Activated CD4-positive, alpha-beta memory T cell treated with anti-CD3 and anti-CD28 coated beads, Interleukin-2, amount 10 ng/mL, durations not matched to agents 7 days and 5 days (primary cell): ENCODE measurements around the gene PARP1. TPM values are rescaled to one million over a fixed set of nuclear protein-coding genes. Genes with fewer than 3 reads are reported as not detected.

ENCODE experiments used
- CTCF ChIA-PET: fragments of 350-600 bp; sonication (Branson Sonifier 250); formaldehyde crosslinking; loops from one replicate; lab custom pipeline; 2021; ENCODE audit warnings: antibody characterized with exemption, inconsistent platforms; lab: Charles Lee
- POLR2A ChIA-PET: fragments of 350-600 bp; sonication (Branson Sonifier 250); formaldehyde crosslinking; loops from one replicate; lab custom pipeline; 2021; ENCODE audit warnings: antibody characterized with exemption; lab: Charles Lee
- DNase-seq: peaks from one replicate; pipeline ENCODE4 v3.0.0-alpha.2; 2020
- H3K27ac Mint-ChIP-seq: one replicate; pipeline ENCODE4 v1.8.0; 2021; ENCODE audit warnings: mild to moderate bottlenecking, mixed read lengths
- H3K27me3 Mint-ChIP-seq: one replicate; pipeline ENCODE4 v1.8.0; 2021; ENCODE audit warnings: mixed read lengths
- H3K36me3 Mint-ChIP-seq: one replicate; pipeline ENCODE4 v1.8.0; 2021; ENCODE audit warnings: low read depth, mixed read lengths
- H3K4me1 Mint-ChIP-seq: one replicate; pipeline ENCODE4 v1.8.0; 2021; ENCODE audit warnings: mixed read lengths
- H3K4me3 Mint-ChIP-seq: one replicate; pipeline ENCODE4 v1.8.0; 2021; ENCODE audit warnings: mild to moderate bottlenecking, mixed read lengths
- H3K9me3 Mint-ChIP-seq: one replicate; pipeline ENCODE4 v1.8.0; 2021; ENCODE audit warnings: mixed read lengths
- total RNA-seq, 2 experiments: library from RNA; stranded (reverse); gene quantifications; one replicate each; pipeline ENCODE4 v1.2.3, GENCODE V29; 2021

The PARP1 gene
- total RNA-seq, 2 experiments from 2014 or later: 191 to 194 TPM

DNA sequence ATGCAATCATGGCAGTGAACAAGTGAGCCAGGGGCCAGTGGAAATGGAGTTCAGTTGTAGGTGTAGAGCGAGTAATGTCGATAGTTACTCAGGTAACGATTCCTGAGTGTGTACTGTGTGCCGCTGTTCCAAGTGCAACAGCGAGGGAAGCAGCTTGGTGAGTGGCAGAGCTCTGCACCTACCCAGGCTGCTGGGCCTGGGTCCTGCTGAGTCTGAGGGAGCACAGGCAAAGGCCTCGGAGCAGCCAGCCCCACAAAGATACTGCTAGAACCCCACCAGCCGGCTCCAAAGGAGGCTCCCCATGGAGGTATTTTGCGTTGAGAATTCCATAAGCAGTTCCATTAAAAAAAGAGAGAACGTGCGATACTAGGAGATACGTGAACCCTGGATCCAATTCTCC lies 23.2 kb downstream of the PARP1 start:
- H3K27ac Mint-ChIP-seq: no peak overlapping the region
- CTCF ChIA-PET: interaction anchor here (1.1 kb wide), 1 partner anchor 24 kb away, joined by 3 read pairs; the partner anchor contains the start of gene PARP1
- H3K4me1 Mint-ChIP-seq: peaks cover 13% of the 10 kb centered on the region
- DNase-seq: no peak
- no peaks in the 10 kb centered on the region for H3K9me3 Mint-ChIP-seq
- H3K27me3 Mint-ChIP-seq: no peaks in the 10 kb centered on the region
- POLR2A ChIA-PET: interaction anchor here (1.0 kb wide), 1 partner anchor 346 kb away, joined by 3 read pairs; no protein-coding TSS in a partner anchor
- peaks cover 85% of the 10 kb centered on the region for H3K36me3 Mint-ChIP-seq
- H3K4me3 Mint-ChIP-seq: no peak overlapping the region

DNA sequence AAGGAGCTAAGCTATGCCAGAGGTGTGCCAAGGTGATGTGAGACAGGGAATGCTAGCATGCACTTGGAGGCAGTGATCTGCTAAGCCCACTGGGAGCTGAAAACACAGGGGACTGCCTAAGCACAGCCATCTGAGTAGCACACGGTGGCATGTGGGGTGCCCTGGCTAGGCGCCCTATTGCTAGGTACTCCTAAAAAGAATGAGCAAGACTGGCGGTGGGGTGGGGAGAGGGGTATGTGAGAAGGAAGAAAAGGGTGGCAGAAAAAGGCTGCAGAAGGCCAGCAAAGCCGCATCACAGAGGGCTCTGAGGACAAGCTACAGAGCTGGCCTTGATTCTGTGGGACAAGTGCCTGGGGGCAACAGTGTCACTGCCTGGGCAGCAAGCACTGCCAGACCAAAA lies 23.9 kb downstream of the PARP1 start:
- H3K27me3 Mint-ChIP-seq: no peaks in the 10 kb centered on the region
- peaks cover 88% of the 10 kb centered on the region for H3K36me3 Mint-ChIP-seq
- H3K4me1 Mint-ChIP-seq: peaks cover 13% of the 10 kb centered on the region
- no peaks in the 10 kb centered on the region for H3K9me3 Mint-ChIP-seq
- DNase-seq: no peak
- ChIA-PET CTCF (interaction anchor here (1.1 kb wide), 1 partner anchor 24 kb away, joined by 3 read pairs; the partner anchor contains the start of gene PARP1), POLR2A (interaction anchor here (1.0 kb wide), 1 partner anchor 346 kb away, joined by 3 read pairs; no protein-coding TSS in a partner anchor)
- no peak overlapping the region for H3K4me3 Mint-ChIP-seq
- no peak overlapping the region for H3K27ac Mint-ChIP-seq

DNA sequence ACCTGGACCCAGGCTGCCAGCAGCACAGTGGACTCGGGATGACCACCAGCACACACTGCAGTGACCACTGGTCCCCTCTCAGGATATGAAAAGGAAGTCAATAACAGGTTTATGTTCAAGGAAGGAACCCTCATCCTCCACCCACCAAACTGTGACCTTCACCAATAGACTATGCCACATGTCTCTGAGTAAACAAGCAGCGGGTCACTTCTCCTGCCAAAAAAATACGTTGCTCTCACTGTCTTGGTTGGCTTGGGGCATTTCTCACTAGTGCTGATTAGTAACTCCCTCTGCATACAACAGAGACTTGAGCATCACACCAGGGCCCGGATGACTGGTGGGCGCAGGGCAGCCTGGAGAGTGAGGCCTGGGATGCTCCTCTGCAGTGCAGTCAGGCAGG lies 25.9 kb downstream of the PARP1 start:
- DNase-seq: no peak
- CTCF ChIA-PET: no interaction called here
- no peak overlapping the region for H3K27ac Mint-ChIP-seq
- H3K4me3 Mint-ChIP-seq: no peak overlapping the region
- peaks cover 13% of the 10 kb centered on the region for H3K4me1 Mint-ChIP-seq
- peaks cover 86% of the 10 kb centered on the region for H3K36me3 Mint-ChIP-seq
- H3K9me3 Mint-ChIP-seq: no peaks in the 10 kb centered on the region
- POLR2A ChIA-PET: no interaction called here
- no peaks in the 10 kb centered on the region for H3K27me3 Mint-ChIP-seq

DNA sequence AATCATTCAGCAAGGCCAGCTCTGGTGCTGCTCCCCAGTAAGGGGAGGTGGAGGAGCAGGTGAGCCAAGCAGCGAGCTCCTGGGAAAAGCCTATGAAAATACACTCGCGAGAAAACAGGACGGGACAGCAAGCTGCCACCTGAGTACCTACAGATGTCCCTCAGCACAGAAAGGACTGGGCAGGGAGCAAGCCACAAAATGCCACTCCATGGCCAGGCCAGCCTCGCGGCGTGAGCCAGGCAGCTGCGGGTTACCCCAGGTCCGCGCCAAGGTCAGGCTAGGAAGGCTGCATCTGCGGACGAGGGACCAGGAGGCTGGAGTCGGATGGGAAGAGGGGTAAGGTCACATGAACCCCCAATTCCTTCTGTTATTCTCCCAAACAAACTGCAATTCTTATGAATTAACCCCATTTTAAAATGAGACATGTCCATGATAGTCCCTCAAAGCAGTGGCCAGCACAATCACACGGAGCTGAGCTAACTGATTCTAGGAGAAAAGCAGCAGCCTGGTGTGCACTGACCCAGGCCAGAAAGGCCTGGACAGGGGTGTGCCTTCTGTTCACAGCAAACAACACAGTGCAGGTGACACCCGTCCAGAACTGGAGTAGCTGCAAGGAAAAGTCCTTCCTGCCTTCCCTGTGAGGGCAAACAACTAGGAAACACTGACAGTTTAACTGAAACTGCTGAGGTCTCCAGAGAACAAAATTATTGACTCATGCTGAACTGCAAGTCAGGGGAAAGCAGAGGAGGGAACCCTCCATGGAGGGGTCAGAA lies 26.5 kb downstream of the PARP1 start:
- Mint-ChIP-seq H3K27me3 (no peaks in the 10 kb centered on the region), H3K9me3 (no peaks in the 10 kb centered on the region), H3K36me3 (peaks cover 87% of the 10 kb centered on the region), H3K4me3 (no peak overlapping the region), H3K4me1 (peaks cover 13% of the 10 kb centered on the region), H3K27ac (no peak overlapping the region)
- no peak for DNase-seq
- CTCF ChIA-PET: no interaction called here
- POLR2A ChIA-PET: no interaction called here

DNA sequence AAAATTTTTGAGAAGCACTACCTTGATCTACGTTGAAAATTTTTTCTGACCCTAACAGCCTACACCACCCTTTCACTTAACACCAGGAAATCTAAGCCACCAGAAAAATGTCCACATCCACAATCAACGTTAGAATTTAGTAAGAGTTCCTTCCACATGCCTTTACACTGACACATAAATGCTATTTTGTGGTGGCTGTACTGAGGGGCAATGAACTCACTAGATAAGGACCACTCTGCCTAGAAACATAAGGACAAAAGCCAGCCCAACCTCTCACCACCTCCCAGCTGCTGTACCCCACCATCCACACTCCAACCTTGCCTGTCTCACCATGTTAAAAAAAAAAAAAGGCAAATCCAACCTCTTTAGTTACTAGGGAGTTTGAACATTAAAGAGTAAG lies 29.8 kb downstream of the PARP1 start:
- ChIA-PET POLR2A (interaction anchor here (0.6 kb wide), 1 partner anchor 9 kb away, joined by 3 read pairs; no protein-coding TSS in a partner anchor), CTCF (no interaction called here)
- Mint-ChIP-seq H3K9me3 (no peaks in the 10 kb centered on the region), H3K36me3 (peaks cover 82% of the 10 kb centered on the region), H3K27me3 (no peaks in the 10 kb centered on the region), H3K4me1 (peaks cover 17% of the 10 kb centered on the region), H3K4me3 (no peak overlapping the region), H3K27ac (no peak overlapping the region)
- DNase-seq: no peak

DNA sequence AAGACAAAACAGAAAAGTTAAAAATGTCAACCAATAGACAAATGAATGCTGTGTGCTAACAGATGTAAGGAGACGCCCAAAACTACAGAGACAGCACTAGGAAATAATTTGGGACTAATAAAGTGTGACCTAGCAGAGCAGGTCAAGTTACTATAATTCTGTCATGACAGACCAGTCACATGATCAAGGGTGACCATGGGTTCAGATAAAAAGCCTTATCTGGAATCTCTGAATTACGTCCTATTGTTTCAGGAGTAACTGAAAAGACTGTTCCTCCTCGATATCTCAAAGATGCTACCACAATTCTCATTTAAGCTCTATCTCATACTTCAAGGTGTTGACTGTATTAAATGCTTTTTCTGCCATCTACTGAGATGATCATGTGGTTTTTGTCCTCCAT lies 31.6 kb downstream of the PARP1 start:
- Mint-ChIP-seq H3K4me3 (no peak overlapping the region), H3K36me3 (peaks cover 84% of the 10 kb centered on the region), H3K27ac (no peak overlapping the region), H3K27me3 (no peaks in the 10 kb centered on the region), H3K4me1 (peaks cover 17% of the 10 kb centered on the region), H3K9me3 (no peaks in the 10 kb centered on the region)
- ChIA-PET CTCF (no interaction called here), POLR2A (no interaction called here)
- DNase-seq: no peak

DNA sequence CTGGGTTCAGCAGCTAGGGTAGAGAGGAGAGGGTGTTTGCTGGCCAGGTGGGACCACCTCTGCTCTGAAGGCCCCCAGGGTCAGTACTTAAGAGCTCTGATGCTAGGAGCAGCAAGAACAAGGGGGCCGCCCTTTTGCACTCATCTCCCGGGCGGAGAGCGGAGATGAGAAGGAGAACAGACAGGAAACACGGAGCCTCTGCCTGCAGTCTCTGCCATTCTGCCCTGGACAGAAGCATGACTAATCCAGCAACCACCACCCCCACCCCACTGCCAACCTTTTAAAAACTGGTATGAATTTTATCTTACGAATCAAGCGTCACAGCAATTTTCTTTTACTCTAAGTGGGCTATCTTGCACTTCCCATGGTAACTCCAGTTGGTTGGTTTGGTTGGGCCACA lies 34.5 kb downstream of the PARP1 start:
- no peaks in the 10 kb centered on the region for H3K9me3 Mint-ChIP-seq

GRCh38 chr1:226372885-226373284 lies 35.0 kb downstream of the PARP1 start:
- Mint-ChIP-seq H3K4me1 (peaks cover 3% of the 10 kb centered on the region), H3K27me3 (no peaks in the 10 kb centered on the region), H3K4me3 (no peak overlapping the region), H3K9me3 (no peaks in the 10 kb centered on the region), H3K36me3 (peaks cover 72% of the 10 kb centered on the region), H3K27ac (no peak overlapping the region)
- no peak for DNase-seq
- ChIA-PET CTCF (interaction anchor here (1.4 kb wide), 1 partner anchor 308 kb away, joined by 3 read pairs; no protein-coding TSS in a partner anchor), POLR2A (no interaction called here)

More for the DNA sequence above, 34.5 kb downstream of the PARP1 start:
- Mint-ChIP-seq H3K36me3 (peaks cover 73% of the 10 kb centered on the region), H3K27ac (no peak overlapping the region), H3K4me1 (peaks cover 3% of the 10 kb centered on the region), H3K27me3 (no peaks in the 10 kb centered on the region), H3K4me3 (no peak overlapping the region)
- DNase-seq: no peak
- CTCF ChIA-PET: interaction anchor here (1.3 to 1.4 kb wide), 2 partner anchors 248 to 309 kb away, joined by 3 to 4 read pairs; no protein-coding TSS in a partner anchor
- POLR2A ChIA-PET: no interaction called here

- Mint-ChIP-seq H3K36me3 (peaks cover 72% of the 10 kb centered on the region), H3K4me3 (no peak overlapping the region), H3K9me3 (no peaks in the 10 kb centered on the region), H3K27me3 (no peaks in the 10 kb centered on the region), H3K4me1 (peaks cover 3% of the 10 kb centered on the region), H3K27ac (no peak overlapping the region)
- POLR2A ChIA-PET: no interaction called here
- DNase-seq: no peak
- CTCF ChIA-PET: no interaction called here
These were observed 35.9 kb downstream of the PARP1 start for GRCh38 chr1:226371866-226372490.

DNA sequence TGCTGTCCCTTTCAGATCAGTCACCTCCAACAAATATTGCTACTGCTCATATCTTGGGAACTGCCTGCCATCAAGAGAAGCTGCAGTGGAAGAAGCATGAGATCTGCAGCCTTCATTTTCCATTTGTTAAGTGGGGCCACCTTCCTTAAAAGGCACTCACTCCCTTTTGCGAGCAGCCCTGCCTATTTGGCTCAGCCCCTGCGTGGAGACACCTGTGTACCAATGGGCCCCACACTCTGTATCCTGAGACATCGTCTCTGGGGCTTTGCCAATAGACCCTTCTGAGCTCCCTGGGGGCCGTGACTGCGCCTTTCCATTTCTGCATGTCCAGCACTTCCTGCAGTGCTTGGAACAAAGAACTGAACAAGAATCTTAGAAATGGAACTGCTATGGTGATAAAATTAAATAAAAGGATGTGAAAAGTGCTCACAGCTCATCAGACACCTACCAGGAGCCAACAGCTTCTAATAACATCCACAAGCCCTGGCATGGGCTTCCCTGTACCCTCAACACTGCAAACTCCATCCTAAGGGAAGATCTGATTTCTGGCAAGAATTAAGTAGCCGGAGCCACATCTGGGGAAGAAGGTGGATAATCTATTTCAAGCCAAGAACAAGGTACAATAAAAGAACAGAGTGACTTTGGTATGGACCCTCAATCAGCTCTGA lies 36.7 kb downstream of the PARP1 start:
- H3K36me3 Mint-ChIP-seq: peaks cover 74% of the 10 kb centered on the region
- no peak overlapping the region for H3K4me3 Mint-ChIP-seq
- no peaks in the 10 kb centered on the region for H3K27me3 Mint-ChIP-seq
- ChIA-PET CTCF (no interaction called here), POLR2A (no interaction called here)
- H3K27ac Mint-ChIP-seq: no peak overlapping the region
- no peaks in the 10 kb centered on the region for H3K9me3 Mint-ChIP-seq
- DNase-seq: no peak
- H3K4me1 Mint-ChIP-seq: peaks cover 3% of the 10 kb centered on the region

- peaks cover 78% of the 10 kb centered on the region for H3K36me3 Mint-ChIP-seq
These were observed 37.6 kb downstream of the PARP1 start for GRCh38 chr1:226370144-226370923.

GRCh38 chr1:226369110-226369509 lies 38.8 kb downstream of the PARP1 start:
- Mint-ChIP-seq H3K4me1 (peaks cover 3% of the 10 kb centered on the region), H3K36me3 (peaks cover 72% of the 10 kb centered on the region), H3K27ac (no peak overlapping the region), H3K27me3 (no peaks in the 10 kb centered on the region), H3K4me3 (no peak overlapping the region), H3K9me3 (no peaks in the 10 kb centered on the region)
- CTCF ChIA-PET: no interaction called here
- DNase-seq: no peak
- POLR2A ChIA-PET: interaction anchor here (0.6 kb wide), 1 partner anchor 9 kb away, joined by 3 read pairs; no protein-coding TSS in a partner anchor

More at GRCh38 chr1:226370144-226370923, 37.6 kb downstream of the PARP1 start:
- no peak overlapping the region for H3K4me3 Mint-ChIP-seq
- H3K27me3 Mint-ChIP-seq: no peaks in the 10 kb centered on the region
- no peak for DNase-seq
- peaks cover 3% of the 10 kb centered on the region for H3K4me1 Mint-ChIP-seq
- H3K27ac Mint-ChIP-seq: no peak overlapping the region
- CTCF ChIA-PET: no interaction called here
- no peaks in the 10 kb centered on the region for H3K9me3 Mint-ChIP-seq
- POLR2A ChIA-PET: no interaction called here
